Mucosa of stomach (tissue), 1 donor: Measurements from ENCODE around the gene NRSN2.
"Not testable (repeated sequence)": the region's sequence is repeated elsewhere in the genome, so short reads cannot be mapped to it uniquely, and the experiment has no call there.

Experiments used
- H3K27me3 ChIP-seq: one replicate; pipeline ENCODE4 v1.7.0; 2013; ENCODE audit warnings: mild to moderate bottlenecking, low read length; ENCODE audit not compliant: control insufficient read depth, insufficient read depth
- H3K36me3 ChIP-seq: one replicate; pipeline ENCODE4 v1.7.0; 2013; ENCODE audit warnings: low read length; ENCODE audit not compliant: control insufficient read depth, insufficient read depth
- H3K4me1 ChIP-seq: one replicate; pipeline ENCODE4 v1.7.0; 2013; ENCODE audit warnings: mild to moderate bottlenecking, low read length; ENCODE audit not compliant: control insufficient read depth, insufficient read depth
- H3K4me3 ChIP-seq: one replicate; pipeline ENCODE4 v1.7.0; 2013; ENCODE audit warnings: low read length
- H3K9ac ChIP-seq: one replicate; pipeline ENCODE4 v1.7.0; 2013; ENCODE audit warnings: mild to moderate bottlenecking, low read length, moderate library complexity
- H3K9me3 ChIP-seq: one replicate; pipeline ENCODE4 v1.7.0; 2013; ENCODE audit warnings: mild to moderate bottlenecking, low read length, moderate library complexity; ENCODE audit not compliant: control insufficient read depth
- donor health status: Pancreatic carcinoma.

The NRSN2 gene

DNA sequence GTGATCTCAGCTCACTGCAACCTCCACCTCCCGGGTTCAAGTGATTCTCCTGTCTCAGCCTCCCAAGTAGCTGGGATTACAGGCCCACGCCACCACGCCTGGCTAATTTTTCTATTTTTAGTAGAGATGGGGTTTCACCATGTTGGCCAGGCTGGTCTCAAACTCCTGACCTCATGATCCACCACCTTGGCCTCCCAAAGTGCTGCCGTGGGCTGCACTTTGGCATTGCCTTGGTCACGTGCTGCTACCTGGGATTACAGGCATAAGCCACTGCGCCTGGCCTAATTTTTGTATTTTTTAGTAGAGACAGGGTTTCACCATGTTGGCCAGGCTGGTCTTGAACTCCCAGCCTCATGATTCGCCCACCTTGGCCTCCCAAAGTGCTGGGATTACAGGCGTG, 39.7 kb downstream of the NRSN2 start:
- H3K9ac ChIP-seq, H3K36me3 ChIP-seq, H3K9me3 ChIP-seq, H3K27me3 ChIP-seq, H3K4me3 ChIP-seq: not testable (repeated sequence)
- H3K4me1 ChIP-seq = peaks cover 22% of the 10 kb centered on the region

DNA sequence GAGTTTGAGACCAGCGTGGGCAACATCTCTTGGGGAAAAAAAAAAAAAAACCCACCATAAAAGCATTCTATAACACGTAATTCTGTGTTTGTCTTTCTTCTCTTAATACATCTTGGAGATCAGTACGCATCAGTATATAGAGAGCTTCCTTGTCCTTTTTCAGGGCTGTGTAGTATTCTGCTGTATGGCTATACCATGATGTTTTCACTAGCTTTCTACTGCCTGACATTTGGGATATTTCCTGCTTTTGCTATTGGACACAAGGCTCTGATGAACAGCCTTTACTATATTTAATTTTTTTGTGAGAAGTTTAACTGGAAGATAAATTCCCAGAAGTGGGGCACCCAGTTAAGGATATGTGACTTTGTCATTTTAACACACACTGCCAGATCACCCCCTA, 40.6 kb downstream of the NRSN2 start:
- no peaks in the 10 kb centered on the region for H3K9me3 ChIP-seq
- H3K9ac ChIP-seq = no peak overlapping the region
- H3K4me1 ChIP-seq = peaks cover 21% of the 10 kb centered on the region
- H3K36me3 ChIP-seq = no peaks in the 10 kb centered on the region
- H3K4me3 ChIP-seq = no peak overlapping the region
- H3K27me3 ChIP-seq = no peaks in the 10 kb centered on the region

DNA sequence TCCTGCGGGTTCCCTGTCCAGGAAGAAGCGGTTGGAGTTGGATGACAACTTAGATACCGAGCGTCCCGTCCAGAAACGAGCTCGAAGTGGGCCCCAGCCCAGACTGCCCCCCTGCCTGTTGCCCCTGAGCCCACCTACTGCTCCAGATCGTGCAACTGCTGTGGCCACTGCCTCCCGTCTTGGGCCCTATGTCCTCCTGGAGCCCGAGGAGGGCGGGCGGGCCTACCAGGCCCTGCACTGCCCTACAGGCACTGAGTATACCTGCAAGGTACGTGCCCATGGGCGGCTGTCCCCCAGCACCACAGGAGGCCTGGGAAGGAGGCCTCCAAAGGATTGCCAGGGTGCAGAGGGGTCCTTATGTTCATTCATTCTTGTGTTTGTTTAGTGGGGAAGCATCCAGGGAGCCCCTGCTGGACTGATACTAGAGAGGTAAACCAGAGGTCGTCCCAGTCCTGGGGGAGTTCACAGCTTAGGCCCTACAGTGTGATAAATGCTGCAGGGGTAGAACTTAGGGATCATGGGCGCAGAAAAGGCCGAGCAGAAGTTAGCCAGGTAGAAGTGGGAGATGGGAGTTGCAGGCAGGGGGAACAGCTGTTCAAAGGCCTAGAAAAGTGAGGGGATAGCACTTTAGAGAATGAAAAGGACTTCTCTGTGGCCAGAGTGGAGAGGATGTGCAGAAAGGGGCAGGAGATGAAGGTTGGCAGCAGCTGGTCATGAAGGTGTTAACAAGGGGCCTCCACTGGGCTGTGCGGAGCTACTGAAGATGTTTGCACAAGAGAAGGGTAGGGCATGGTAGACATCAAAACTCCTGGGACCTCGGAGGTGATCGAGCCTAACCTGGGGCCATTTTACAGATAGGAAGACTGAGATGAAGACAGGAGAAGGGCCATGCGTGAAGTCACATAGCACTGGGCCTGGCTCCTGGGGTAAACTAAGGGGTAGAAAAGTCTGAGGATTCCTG, 41.4 kb downstream of the NRSN2 start:
- H3K9ac ChIP-seq = no peak overlapping the region
- H3K4me1 ChIP-seq = peaks cover 21% of the 10 kb centered on the region
- H3K27me3 ChIP-seq = no peaks in the 10 kb centered on the region
- no peaks in the 10 kb centered on the region for H3K36me3 ChIP-seq
- no peaks in the 10 kb centered on the region for H3K9me3 ChIP-seq
- H3K4me3 ChIP-seq = no peak overlapping the region

DNA sequence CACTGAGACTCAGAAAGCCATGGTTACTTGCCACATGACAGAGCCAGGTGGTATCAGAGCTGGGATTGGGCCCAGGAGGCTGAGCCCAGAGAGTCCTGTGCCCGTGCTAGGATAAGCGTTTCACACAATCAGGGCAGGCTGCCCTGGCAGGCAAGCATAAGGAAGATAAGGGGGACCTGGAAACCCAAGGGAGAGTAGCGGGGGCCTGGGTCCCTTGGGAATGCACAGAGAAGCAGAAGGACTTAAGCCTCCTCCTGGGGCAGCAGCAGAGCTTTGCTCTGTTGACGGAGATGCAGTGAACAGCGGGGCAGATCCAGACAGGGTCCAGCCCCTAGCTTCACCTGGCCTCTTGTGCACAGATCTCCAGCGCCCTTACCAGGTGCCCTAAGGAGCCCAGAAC, 42.3 kb downstream of the NRSN2 start:
- Histone ChIP-seq H3K27me3 (no peaks in the 10 kb centered on the region), H3K4me1 (peaks cover 21% of the 10 kb centered on the region), H3K9me3 (no peaks in the 10 kb centered on the region), H3K4me3 (no peak overlapping the region), H3K9ac (no peak overlapping the region), H3K36me3 (no peaks in the 10 kb centered on the region)

DNA sequence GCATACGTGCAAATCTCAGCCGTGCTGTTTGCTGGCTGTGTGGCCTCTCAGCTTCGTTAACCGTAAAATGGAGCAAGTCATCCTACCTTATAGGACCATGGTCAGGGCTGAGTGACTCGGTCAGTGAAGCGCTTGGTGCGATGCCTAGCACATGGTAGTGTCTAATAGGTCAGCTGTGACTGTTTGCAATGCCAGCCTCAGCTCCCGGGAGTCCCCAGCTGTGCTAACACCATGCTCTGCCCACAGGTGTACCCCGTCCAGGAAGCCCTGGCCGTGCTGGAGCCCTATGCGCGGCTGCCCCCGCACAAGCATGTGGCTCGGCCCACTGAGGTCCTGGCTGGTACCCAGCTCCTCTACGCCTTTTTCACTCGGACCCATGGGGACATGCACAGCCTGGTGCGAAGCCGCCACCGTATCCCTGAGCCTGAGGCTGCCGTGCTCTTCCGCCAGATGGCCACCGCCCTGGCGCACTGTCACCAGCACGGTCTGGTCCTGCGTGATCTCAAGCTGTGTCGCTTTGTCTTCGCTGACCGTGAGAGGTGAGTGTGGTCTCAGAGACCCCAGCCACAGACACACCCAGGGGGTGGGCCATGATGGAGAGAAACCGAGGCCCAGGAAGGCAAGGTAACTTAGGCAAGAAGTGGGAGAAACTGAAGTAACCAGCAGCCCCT, 44.3 kb downstream of the NRSN2 start:
- no peaks in the 10 kb centered on the region for H3K27me3 ChIP-seq
- no peaks in the 10 kb centered on the region for H3K36me3 ChIP-seq
- peaks cover 27% of the 10 kb centered on the region for H3K4me1 ChIP-seq
- H3K9me3 ChIP-seq = no peaks in the 10 kb centered on the region
- H3K9ac ChIP-seq = no peak overlapping the region
- H3K4me3 ChIP-seq = no peak overlapping the region

DNA sequence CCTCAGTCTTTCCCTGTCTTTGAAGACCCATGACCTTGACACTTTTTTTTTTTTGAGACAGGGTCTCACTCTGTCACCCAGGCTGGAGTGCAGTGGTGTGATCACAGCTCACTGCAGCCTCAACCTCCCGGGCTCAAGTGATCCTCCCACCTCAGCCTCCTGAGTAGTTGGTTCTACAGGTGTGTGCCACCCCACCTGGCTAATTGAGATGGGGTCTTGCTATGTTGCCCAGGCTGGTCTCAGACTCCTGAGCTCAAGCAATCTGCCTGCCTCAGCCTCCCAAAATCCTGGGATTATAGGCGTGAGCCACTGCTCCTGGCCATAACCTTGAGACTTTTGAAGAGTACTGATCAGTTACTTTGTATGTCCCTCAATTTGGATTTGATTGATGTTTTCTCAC, 46.4 kb downstream of the NRSN2 start:
- H3K9ac ChIP-seq, H3K36me3 ChIP-seq, H3K27me3 ChIP-seq, H3K9me3 ChIP-seq, H3K4me3 ChIP-seq: not testable (repeated sequence)
- peaks cover 38% of the 10 kb centered on the region for H3K4me1 ChIP-seq

DNA sequence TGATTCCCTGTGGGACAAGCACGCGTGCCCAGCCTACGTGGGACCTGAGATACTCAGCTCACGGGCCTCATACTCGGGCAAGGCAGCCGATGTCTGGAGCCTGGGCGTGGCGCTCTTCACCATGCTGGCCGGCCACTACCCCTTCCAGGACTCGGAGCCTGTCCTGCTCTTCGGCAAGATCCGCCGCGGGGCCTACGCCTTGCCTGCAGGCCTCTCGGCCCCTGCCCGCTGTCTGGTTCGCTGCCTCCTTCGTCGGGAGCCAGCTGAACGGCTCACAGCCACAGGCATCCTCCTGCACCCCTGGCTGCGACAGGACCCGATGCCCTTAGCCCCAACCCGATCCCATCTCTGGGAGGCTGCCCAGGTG, 49.3 kb downstream of the NRSN2 start:
- H3K4me1 ChIP-seq = peaks cover 19% of the 10 kb centered on the region
- H3K36me3 ChIP-seq = no peaks in the 10 kb centered on the region
- no peak overlapping the region for H3K4me3 ChIP-seq
- peak overlapping the region; percentile 3 for H3K9ac ChIP-seq
- no peaks in the 10 kb centered on the region for H3K27me3 ChIP-seq
- no peaks in the 10 kb centered on the region for H3K9me3 ChIP-seq

DNA sequence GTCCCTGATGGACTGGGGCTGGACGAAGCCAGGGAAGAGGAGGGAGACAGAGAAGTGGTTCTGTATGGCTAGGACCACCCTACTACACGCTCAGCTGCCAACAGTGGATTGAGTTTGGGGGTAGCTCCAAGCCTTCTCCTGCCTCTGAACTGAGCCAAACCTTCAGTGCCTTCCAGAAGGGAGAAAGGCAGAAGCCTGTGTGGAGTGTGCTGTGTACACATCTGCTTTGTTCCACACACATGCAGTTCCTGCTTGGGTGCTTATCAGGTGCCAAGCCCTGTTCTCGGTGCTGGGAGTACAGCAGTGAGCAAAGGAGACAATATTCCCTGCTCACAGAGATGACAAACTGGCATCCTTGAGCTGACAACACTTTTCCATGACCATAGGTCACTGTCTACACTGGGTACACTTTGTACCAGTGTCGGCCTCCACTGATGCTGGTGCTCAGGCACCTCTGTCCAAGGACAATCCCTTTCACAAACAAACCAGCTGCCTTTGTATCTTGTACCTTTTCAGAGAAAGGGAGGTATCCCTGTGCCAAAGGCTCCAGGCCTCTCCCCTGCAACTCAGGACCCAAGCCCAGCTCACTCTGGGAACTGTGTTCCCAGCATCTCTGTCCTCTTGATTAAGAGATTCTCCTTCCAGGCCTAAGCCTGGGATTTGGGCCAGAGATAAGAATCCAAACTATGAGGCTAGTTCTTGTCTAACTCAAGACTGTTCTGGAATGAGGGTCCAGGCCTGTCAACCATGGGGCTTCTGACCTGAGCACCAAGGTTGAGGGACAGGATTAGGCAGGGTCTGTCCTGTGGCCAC, 49.9 kb downstream of the NRSN2 start:
- Histone ChIP-seq H3K9ac (peak overlapping the region; percentile 8), H3K27me3 (no peaks in the 10 kb centered on the region), H3K4me3 (no peak overlapping the region), H3K36me3 (no peaks in the 10 kb centered on the region), H3K4me1 (peaks cover 21% of the 10 kb centered on the region), H3K9me3 (no peaks in the 10 kb centered on the region)

DNA sequence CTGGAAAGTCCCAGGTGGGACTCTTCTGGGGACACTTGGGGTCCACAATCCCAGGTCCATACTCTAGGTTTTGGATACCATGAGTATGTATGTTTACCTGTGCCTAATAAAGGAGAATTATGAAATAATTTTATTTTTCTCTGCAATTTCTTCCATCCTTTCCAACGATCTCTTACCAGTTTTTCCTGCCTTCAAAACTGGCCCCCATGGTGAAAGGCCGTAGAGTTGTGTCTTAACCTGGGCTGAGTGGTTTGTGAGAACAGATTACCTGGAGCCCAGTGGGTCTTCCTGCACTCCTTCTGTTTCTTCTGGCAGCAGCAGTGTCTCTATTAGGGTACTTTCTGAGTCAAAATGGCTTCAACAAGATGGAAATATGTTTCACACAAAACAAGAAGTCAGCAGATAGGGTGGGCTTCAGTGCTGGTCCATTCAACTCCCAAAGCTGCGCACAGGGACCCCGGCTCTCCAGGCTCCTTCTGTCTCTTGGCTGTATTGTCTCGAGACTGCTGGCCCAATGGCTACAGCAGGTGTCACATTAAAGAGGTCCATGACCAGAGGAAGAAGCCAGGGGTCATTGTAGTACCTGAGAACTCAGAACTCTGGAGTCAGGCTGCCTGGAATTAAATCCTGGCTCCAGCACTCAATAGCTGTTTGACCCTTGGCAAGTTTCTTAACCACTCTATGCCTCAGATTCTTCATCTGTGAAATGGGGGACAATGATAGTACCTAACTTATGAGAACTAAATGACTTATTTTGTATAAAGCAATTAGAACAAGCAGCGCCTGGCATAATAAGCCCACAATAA, 50.7 kb downstream of the NRSN2 start:
- Histone ChIP-seq H3K9ac (peak overlapping the region; percentile 8), H3K9me3 (no peaks in the 10 kb centered on the region), H3K4me3 (no peak overlapping the region), H3K27me3 (no peaks in the 10 kb centered on the region), H3K4me1 (peaks cover 27% of the 10 kb centered on the region), H3K36me3 (no peaks in the 10 kb centered on the region)

DNA sequence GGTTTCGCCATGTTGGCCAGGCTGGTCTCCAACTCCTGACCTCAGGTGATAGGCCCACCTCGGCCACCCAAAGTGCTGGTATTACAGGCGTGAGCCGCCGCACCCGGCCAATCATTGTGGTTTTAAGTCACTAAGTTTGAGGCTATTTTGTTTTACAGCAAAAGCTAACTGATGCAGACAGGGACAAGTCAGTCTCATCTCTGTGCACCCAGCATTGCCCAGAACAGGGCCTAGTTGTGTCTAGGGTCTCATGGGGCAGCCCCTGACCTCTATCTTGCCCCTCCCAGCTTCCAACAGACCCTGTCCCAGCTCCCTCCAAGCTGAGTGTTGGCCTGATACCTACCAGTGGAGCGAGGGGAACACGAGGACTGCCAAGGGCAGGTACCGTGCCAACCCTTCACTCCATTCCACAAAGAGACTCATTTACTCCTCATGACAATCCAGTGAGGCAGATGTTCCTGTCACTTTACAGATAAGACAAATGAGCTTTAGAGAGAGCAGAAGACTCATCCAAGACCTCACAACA, 52.3 kb downstream of the NRSN2 start:
- Histone ChIP-seq H3K9me3 (no peaks in the 10 kb centered on the region), H3K9ac (no peak overlapping the region), H3K4me3 (no peak overlapping the region), H3K36me3 (no peaks in the 10 kb centered on the region), H3K4me1 (peaks cover 27% of the 10 kb centered on the region), H3K27me3 (no peaks in the 10 kb centered on the region)

DNA sequence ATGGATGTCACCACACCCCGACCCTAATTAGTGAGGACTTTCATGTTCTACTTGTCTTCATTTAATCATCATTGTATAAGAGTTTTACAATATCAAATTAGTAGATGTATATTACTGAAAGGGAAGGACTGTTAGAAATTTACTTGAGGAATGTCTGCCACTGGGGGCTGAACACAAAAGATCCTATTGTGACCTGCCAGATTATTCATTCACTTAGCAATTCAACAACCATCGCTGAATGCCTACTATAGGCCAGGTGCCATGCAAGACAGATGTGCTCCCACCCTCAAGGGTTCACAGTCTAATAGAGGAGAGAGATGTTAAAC, 53.2 kb downstream of the NRSN2 start:
- Histone ChIP-seq H3K36me3 (no peaks in the 10 kb centered on the region), H3K27me3 (no peaks in the 10 kb centered on the region), H3K9me3 (no peaks in the 10 kb centered on the region), H3K4me3 (no peak overlapping the region), H3K4me1 (peaks cover 27% of the 10 kb centered on the region), H3K9ac (no peak overlapping the region)
